Activated CD4-positive, alpha-beta T cell treated with anti-CD3 and anti-CD28 coated beads, Interleukin-2, amount 10 ng/mL, durations not matched to agents 24 days and 14 days (primary cell): ENCODE results near the gene TSHZ2. TPM values are rescaled to one million over a fixed set of nuclear protein-coding genes. Genes with fewer than 3 reads are reported as not detected.
A peak's percentile ranks its signal among the peaks of the same experiment; 100 is the strongest.
"Not testable (repeated sequence)": the region's sequence is repeated elsewhere in the genome, so short reads cannot be mapped to it uniquely, and the experiment has no call there.

Source experiments
- DNase-seq: peaks from one replicate; pipeline ENCODE4 v3.0.0; 2022
- H3K27ac Mint-ChIP-seq: one replicate; pipeline ENCODE4 v1.8.0; 2022; ENCODE audit warnings: mild to moderate bottlenecking, mixed read lengths
- H3K27me3 Mint-ChIP-seq: one replicate; pipeline ENCODE4 v1.8.0; 2022; ENCODE audit warnings: mixed read lengths
- H3K36me3 Mint-ChIP-seq: one replicate; pipeline ENCODE4 v1.8.0; 2022; ENCODE audit warnings: low read depth, mild to moderate bottlenecking, mixed read lengths
- H3K4me1 Mint-ChIP-seq: one replicate; pipeline ENCODE4 v1.8.0; 2021; ENCODE audit warnings: mixed read lengths
- H3K4me3 Mint-ChIP-seq: one replicate; pipeline ENCODE4 v1.8.0; 2022; ENCODE audit warnings: mild to moderate bottlenecking, moderate library complexity, mixed read lengths
- H3K9me3 Mint-ChIP-seq: one replicate; pipeline ENCODE4 v1.8.0; 2021; ENCODE audit warnings: mixed read lengths
- intact Hi-C: fragments of 100-400 bp; cut with micrococcal nuclease; formaldehyde crosslinking; loops from one replicate; pipeline ENCODE4 v1.15.1; 2023
- total RNA-seq: library from RNA; stranded (reverse); gene quantifications from 2 replicates; pipeline ENCODE4 v1.2.3, GENCODE V29; 2022

TSHZ2 gene
- total RNA-seq, 1 donor from 2014 or later, result 29.5 TPM

- Mint-ChIP-seq H3K36me3 (peaks cover 61% of the 10 kb centered on the region), H3K27me3 (no peaks in the 10 kb centered on the region), H3K4me3 (no peak overlapping the region), H3K27ac (no peak overlapping the region), H3K9me3 (peaks cover 30% of the 10 kb centered on the region), H3K4me1 (peaks cover 39% of the 10 kb centered on the region)
- intact Hi-C loops, result no loop called here
- DNase-seq, result no peak
Measured at GRCh38 chr20:53016071-53016470, 43.9 kb downstream of the TSHZ2 start.

GRCh38 chr20:53016534-53017042, 44.4 kb downstream of the TSHZ2 start:
- peaks cover 30% of the 10 kb centered on the region for H3K9me3 Mint-ChIP-seq
- no peak overlapping the region for H3K27ac Mint-ChIP-seq
- H3K4me1 Mint-ChIP-seq, result peaks cover 44% of the 10 kb centered on the region
- no peak overlapping the region for H3K4me3 Mint-ChIP-seq
- peaks cover 63% of the 10 kb centered on the region for H3K36me3 Mint-ChIP-seq
- intact Hi-C loops, result no loop called here
- DNase-seq, result no peak
- H3K27me3 Mint-ChIP-seq, result no peaks in the 10 kb centered on the region

- H3K27me3 Mint-ChIP-seq, result no peaks in the 10 kb centered on the region
- intact Hi-C loops, result no loop called here
- peaks cover 62% of the 10 kb centered on the region for H3K36me3 Mint-ChIP-seq
- no peak overlapping the region for H3K27ac Mint-ChIP-seq
- peaks cover 30% of the 10 kb centered on the region for H3K9me3 Mint-ChIP-seq
- no peak overlapping the region for H3K4me3 Mint-ChIP-seq
- DNase-seq, result no peak
- peaks cover 49% of the 10 kb centered on the region for H3K4me1 Mint-ChIP-seq
Measured at GRCh38 chr20:53017206-53017605, 45.0 kb downstream of the TSHZ2 start.

GRCh38 chr20:53019464-53019863, 47.3 kb downstream of the TSHZ2 start:
- Mint-ChIP-seq H3K4me3 (peak overlapping the region; percentile 34), H3K27me3 (no peaks in the 10 kb centered on the region), H3K36me3 (peaks cover 47% of the 10 kb centered on the region), H3K27ac (peak overlapping the region; percentile 81), H3K9me3 (peaks cover 32% of the 10 kb centered on the region), H3K4me1 (peaks cover 62% of the 10 kb centered on the region)
- DNase-seq, result no peak
- intact Hi-C loops, result no loop called here

- Mint-ChIP-seq H3K36me3 (peaks cover 38% of the 10 kb centered on the region), H3K9me3 (peaks cover 22% of the 10 kb centered on the region), H3K27me3 (no peaks in the 10 kb centered on the region), H3K4me3 (no peak overlapping the region), H3K4me1 (peaks cover 64% of the 10 kb centered on the region), H3K27ac (peak overlapping the region; percentile 85)
- intact Hi-C loops, result loop anchor here (10.0 kb wide), 1 partner anchor 616 kb away; no protein-coding TSS in a partner anchor
- DNase-seq, result no peak
Measured at GRCh38 chr20:53020376-53020775, 48.2 kb downstream of the TSHZ2 start.

GRCh38 chr20:53020834-53021233, 48.7 kb downstream of the TSHZ2 start:
- H3K4me3 Mint-ChIP-seq, result no peak overlapping the region
- peaks cover 36% of the 10 kb centered on the region for H3K36me3 Mint-ChIP-seq
- H3K27me3 Mint-ChIP-seq, result no peaks in the 10 kb centered on the region
- no peak for DNase-seq
- H3K9me3 Mint-ChIP-seq, result peaks cover 21% of the 10 kb centered on the region
- peaks cover 67% of the 10 kb centered on the region for H3K4me1 Mint-ChIP-seq
- peak overlapping the region; percentile 85 for H3K27ac Mint-ChIP-seq
- intact Hi-C loops, result loop anchor here (10.0 kb wide), 1 partner anchor 616 kb away; no protein-coding TSS in a partner anchor

GRCh38 chr20:53021934-53022333, 49.8 kb downstream of the TSHZ2 start:
- H3K36me3 Mint-ChIP-seq, result peaks cover 26% of the 10 kb centered on the region
- intact Hi-C loops, result loop anchor here (1.0 to 10.0 kb wide), 3 partner anchors 21 to 617 kb away; no protein-coding TSS in a partner anchor
- H3K4me1 Mint-ChIP-seq, result peaks cover 71% of the 10 kb centered on the region
- peaks cover 20% of the 10 kb centered on the region for H3K9me3 Mint-ChIP-seq
- peak overlapping the region; percentile 85 for H3K27ac Mint-ChIP-seq
- no peaks in the 10 kb centered on the region for H3K27me3 Mint-ChIP-seq
- DNase-seq, result peak; percentile 80
- H3K4me3 Mint-ChIP-seq, result peak overlapping the region; percentile 65

- H3K4me1 Mint-ChIP-seq, result peaks cover 74% of the 10 kb centered on the region
- DNase-seq, result no peak
- peak overlapping the region; percentile 45 for H3K4me3 Mint-ChIP-seq
- H3K27ac Mint-ChIP-seq, result peak overlapping the region; percentile 85
- peaks cover 27% of the 10 kb centered on the region for H3K36me3 Mint-ChIP-seq
- no peaks in the 10 kb centered on the region for H3K27me3 Mint-ChIP-seq
- intact Hi-C loops, result loop anchor here (1.0 to 10.0 kb wide), 5 partner anchors 46 to 619 kb away; no protein-coding TSS in a partner anchor
- peaks cover 17% of the 10 kb centered on the region for H3K9me3 Mint-ChIP-seq
Measured at GRCh38 chr20:53023732-53024520, 51.8 kb downstream of the TSHZ2 start.

- Mint-ChIP-seq H3K36me3 (peaks cover 24% of the 10 kb centered on the region), H3K4me1 (peaks cover 69% of the 10 kb centered on the region), H3K9me3 (peaks cover 17% of the 10 kb centered on the region), H3K27ac (peak overlapping the region; percentile 50)
- intact Hi-C loops, result loop anchor here (1.0 to 10.0 kb wide), 3 partner anchors 46 to 620 kb away; no protein-coding TSS in a partner anchor
- not testable (repeated sequence) for H3K27me3 Mint-ChIP-seq, DNase-seq, H3K4me3 Mint-ChIP-seq
Measured at GRCh38 chr20:53024653-53025052, 52.5 kb downstream of the TSHZ2 start.

GRCh38 chr20:53027089-53027488, 54.9 kb downstream of the TSHZ2 start:
- H3K27me3 Mint-ChIP-seq, result no peaks in the 10 kb centered on the region
- H3K36me3 Mint-ChIP-seq, result peaks cover 21% of the 10 kb centered on the region
- intact Hi-C loops, result loop anchor here (10.0 kb wide), 1 partner anchor 622 kb away; no protein-coding TSS in a partner anchor
- peak overlapping the region; percentile 86 for H3K27ac Mint-ChIP-seq
- peaks cover 63% of the 10 kb centered on the region for H3K4me1 Mint-ChIP-seq
- H3K4me3 Mint-ChIP-seq, result peak overlapping the region; percentile 28
- H3K9me3 Mint-ChIP-seq, result peaks cover 8% of the 10 kb centered on the region
- DNase-seq, result no peak

GRCh38 chr20:53028337-53029007, 56.3 kb downstream of the TSHZ2 start:
- H3K4me3 Mint-ChIP-seq, result peak overlapping the region; percentile 37
- H3K27ac Mint-ChIP-seq, result peak overlapping the region; percentile 86
- no peaks in the 10 kb centered on the region for H3K27me3 Mint-ChIP-seq
- intact Hi-C loops, result loop anchor here (1.0 to 10.0 kb wide), 3 partner anchors 42 to 624 kb away; no protein-coding TSS in a partner anchor
- peaks cover 21% of the 10 kb centered on the region for H3K36me3 Mint-ChIP-seq
- DNase-seq, result no peak
- H3K4me1 Mint-ChIP-seq, result peaks cover 52% of the 10 kb centered on the region
- H3K9me3 Mint-ChIP-seq, result peaks cover 4% of the 10 kb centered on the region

- H3K9me3 Mint-ChIP-seq, result peaks cover 4% of the 10 kb centered on the region
- DNase-seq, result no peak
- intact Hi-C loops, result no loop called here
- H3K36me3 Mint-ChIP-seq, result peaks cover 21% of the 10 kb centered on the region
- no peaks in the 10 kb centered on the region for H3K27me3 Mint-ChIP-seq
- H3K27ac Mint-ChIP-seq, result peak overlapping the region; percentile 79
- peaks cover 54% of the 10 kb centered on the region for H3K4me1 Mint-ChIP-seq
- peak overlapping the region; percentile 49 for H3K4me3 Mint-ChIP-seq
Measured at GRCh38 chr20:53030061-53030460, 57.9 kb downstream of the TSHZ2 start.

GRCh38 chr20:53032046-53032445, 59.9 kb downstream of the TSHZ2 start:
- H3K27ac Mint-ChIP-seq, result peak overlapping the region; percentile 25
- no peaks in the 10 kb centered on the region for H3K27me3 Mint-ChIP-seq
- H3K9me3 Mint-ChIP-seq, result peaks cover 4% of the 10 kb centered on the region
- no peak for DNase-seq
- H3K4me1 Mint-ChIP-seq, result peaks cover 51% of the 10 kb centered on the region
- intact Hi-C loops, result no loop called here
- peaks cover 19% of the 10 kb centered on the region for H3K36me3 Mint-ChIP-seq
- H3K4me3 Mint-ChIP-seq, result no peak overlapping the region
